Measurements from ENCODE around the gene CCR9.

The CCR9 gene

DNA sequence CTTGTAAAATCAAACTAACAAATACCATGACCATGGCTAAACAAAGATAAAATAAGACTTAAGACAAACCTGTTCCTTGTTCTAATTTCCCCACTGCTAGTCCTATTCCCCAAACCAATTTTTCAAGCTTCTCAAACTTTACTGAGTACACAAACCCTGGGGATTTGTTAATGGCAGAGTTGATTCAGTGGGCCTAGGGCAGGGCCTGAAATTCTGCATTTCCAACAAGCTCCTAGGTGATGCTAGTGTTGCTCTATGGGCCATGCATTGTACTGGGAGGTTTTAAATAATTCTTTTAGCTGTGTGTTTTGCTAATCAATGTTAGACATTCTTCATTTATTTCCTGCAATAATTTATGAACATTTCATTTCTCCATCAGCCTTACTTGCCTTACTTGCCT is 13.3 kb upstream of the CCR9 start:
- DNase-seq: no peak

DNA sequence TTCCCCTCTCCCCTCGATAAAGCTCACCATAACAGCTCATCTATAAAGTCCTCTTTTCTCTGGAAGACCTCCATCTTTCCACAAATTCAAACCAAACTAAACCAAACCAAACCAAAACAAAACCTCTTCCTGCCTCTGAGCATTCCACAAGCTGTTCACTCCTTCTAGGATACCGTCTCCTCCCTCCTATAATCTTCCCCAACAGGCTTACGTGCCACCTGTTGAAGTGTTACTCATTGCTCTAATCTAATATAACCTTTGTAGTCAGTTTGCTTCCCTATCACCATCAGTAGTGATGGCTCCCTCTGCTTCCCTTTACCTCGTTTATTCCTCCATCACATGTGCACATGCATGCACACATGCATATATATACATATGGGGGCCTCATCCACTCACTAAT is 12.7 kb upstream of the CCR9 start:
- DNase-seq: no peak

DNA sequence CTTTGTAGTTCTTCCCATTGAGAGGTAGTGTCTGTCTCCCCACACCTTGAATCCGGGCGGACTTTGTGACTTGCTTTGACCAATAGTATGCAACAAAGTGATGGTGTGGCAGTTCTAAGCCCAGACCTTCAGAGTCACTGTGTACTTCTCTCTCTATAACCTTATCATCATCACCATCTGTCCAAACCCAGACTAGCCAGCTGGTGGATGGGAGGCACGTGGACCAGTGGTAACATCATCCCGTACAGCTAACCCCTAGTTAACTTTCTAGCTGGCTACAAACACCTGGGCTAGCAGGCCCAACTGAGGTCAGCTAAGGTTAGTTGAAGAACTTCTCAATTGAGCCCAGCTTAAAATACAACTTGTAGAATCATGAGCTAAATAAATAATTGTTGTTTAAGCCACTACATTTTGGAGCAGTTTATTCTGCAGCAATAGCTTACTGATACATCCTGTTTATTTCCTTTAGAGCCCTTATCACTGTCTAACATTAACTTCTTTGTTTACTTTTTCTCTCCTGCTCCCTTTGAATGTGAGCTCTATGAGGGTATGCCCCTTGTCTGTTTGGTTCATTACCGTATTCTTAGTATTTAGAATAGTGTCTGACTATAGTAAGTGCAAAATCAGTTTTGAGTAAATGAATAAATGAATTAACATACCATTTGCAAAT is 11.5 kb upstream of the CCR9 start:
- DNase-seq: no peak

- DNase-seq: no peak
Measured at GRCh38 chr3:45878124-45878523, 8.2 kb upstream of the CCR9 start.

- DNase-seq: no peak
Measured at GRCh38 chr3:45880725-45881077, 5.6 kb upstream of the CCR9 start.

DNA sequence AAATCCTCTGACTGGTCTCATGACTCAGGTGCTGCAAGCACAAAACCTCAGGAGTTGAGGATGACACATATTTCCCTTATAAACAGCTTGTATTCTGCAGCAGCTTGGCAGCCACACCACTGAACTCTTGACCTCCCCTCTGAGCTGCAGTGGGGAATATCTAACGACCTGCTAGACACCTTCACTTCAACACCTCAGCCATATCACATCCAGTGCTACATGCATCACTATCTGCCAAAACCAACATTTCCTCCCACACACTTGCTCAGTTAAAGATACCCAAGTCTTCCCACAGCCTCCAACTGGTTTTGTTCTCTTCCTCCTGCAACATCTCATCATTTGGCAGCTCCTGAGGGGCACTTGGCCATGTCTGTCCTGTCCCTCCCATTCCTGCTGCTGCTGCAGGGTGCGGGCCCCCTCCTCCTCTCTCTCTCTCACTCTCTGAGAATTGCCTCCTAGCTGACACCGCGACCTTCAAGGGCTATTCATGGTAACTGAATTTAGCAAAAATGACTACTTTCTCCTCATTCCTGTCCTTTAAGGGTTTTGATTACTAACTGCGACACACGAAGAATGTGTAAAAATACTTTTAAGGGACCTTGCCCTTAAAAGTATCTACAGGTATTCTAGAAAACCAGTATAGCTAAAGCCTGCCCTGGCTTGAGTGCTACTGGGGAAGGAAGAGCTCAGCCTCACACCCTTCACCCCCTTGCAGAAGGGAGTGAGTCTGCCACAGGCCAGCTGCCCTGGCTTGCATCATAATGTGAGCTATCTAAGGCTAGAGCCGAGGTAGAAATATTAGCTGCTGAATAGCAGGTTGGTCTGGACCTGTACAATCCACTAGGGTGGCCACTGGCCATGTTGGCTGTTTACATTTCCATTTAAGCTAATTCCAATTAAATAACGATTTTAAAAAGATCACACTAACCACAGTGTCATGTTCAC is 5.0 kb upstream of the CCR9 start:
- no peak for DNase-seq

DNA sequence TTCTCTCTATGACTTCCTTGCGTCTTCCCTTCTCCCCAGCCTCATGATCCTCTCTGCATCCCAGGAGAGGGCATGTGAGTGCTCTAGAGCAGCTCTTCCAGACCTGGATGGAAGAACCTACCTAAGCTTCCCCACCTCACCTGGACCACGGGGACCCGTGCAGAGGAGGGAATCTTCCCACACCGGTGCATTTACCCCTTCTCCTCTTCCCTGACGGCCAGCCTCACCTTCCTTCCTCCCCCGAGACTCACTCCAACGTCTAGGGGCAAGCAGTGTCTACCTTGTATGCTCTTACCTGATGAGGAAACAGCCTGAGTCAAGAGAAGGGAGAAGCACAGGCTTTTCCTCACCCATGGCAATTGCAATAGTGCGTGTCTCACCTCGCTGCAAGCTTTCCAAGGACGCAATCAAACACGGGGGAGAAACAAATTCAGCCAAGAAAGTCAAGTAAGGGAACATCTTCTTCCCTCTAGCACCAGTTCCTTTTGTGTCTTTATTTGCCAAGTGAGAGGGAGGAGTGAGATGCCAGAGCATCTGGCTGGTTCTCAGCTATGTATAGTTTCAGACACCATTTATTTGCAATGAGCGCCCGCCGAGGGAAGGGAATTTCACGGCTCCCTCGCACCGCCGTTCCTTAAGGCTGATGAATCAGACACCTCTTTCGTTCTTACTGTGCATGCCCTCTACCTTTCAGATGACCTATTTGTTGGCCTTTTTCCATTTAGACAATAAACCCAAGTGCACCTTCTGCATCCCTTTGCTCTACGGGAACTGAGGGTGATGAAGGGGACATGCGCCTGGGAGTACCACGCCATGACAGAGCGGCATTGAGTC is 1.8 kb upstream of the CCR9 start:
- no peak for DNase-seq

DNA sequence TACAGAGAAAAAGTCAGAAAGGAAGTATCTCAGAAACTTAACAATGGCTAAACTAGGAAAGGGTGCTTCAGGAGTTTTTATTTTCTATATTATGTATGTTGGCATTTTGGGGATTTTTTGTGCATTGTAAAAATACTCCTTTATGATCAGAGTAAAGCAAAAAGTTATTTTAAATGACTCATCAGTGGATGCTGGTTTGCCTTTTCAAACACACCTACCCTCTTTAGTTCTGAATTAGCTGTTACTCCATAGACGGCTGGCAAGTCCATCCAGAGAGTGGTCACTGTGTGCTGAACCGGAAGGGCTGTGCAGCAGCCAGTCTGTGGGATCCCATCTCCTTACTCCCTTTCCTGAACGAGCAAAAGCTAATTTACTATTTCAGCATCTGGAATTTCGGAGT is 942 bp downstream of the CCR9 start:
- DNase-seq: no peak

GRCh38 chr3:45887759-45888511 is 1.6 kb downstream of the CCR9 start:
- no peak for DNase-seq

- no peak for DNase-seq
Measured at GRCh38 chr3:45889337-45889736, 3.0 kb downstream of the CCR9 start.

DNA sequence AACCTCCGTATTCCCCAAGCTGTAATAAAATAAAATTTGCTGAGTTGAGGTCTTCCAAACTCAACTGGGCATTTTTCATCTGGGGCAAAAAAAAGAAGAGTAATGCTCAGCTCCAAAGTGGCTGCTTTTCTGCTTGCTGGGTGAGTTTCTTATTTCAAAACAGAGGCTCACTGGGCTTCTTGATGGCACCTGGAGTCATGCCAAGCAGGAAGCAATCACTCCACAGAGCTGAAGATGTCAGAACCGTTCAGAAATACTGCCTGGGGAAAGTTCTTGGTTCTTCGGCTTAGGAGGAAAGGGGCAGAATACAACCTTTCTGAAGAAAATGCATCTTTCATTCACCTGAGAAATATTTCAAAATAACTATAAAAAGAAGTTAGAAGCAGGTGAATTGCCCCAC is 4.1 kb downstream of the CCR9 start:
- no peak for DNase-seq

DNA sequence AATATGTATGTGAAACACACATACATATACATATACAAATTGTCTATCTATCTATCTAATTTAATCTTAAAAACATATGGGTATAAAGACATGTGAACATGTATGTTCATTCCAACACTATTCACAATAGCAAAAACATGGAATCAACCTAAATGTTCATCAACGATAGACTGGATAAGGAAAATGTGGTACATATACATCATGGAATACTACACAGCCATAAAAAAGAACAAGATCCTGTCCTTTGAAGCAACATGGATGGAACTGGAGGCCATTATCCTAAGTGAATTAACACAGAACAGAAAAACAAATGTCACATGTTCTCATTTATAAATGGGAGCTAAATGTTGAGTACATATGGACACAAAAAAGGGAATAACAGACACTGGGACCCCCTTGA is 5.8 kb downstream of the CCR9 start:
- no peak for DNase-seq

GRCh38 chr3:45894015-45894414 is 7.7 kb downstream of the CCR9 start:
- no peak for DNase-seq

- DNase-seq: no peak
Measured at GRCh38 chr3:45895686-45896468, 9.5 kb downstream of the CCR9 start.

DNA sequence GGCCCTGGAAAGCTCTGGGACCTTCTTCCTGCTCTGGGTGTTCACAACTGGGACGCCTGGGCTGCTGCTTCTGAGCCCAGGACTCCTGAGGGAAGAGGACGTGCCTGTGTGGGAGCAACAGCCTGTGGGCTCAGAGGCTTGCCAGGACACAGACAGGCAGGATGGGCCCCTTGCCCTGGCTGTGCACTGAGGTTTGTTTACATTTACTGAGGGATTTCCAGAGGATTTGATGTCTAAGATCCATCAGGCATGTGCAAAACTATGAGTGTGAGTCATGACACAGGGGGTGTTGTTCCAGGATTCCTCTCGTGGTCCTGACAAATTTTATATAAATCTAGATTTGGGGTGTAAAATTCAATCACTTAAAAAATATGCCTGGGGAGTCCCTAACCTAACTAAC is 10.6 kb downstream of the CCR9 start:
- no peak for DNase-seq

DNA sequence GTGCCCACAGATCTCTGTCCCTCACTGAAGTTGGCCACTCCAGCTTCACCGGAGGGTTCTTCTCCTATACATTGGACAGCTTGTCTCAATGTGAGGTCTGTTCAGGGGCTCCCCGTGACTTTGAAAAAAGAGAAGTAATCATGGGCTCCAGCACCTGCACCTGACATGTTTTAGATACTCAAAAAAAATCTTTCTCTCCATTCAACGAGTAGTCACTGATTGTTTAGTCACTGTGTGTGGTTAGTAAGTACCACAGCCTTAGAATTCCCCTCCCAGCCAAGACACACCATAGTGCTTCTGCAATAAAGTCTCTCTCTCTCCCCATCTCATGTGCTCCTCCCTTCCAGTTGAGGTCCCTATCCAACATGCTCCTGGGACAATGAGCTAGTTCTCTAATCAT is 18.6 kb downstream of the CCR9 start:
- no peak for DNase-seq

DNA sequence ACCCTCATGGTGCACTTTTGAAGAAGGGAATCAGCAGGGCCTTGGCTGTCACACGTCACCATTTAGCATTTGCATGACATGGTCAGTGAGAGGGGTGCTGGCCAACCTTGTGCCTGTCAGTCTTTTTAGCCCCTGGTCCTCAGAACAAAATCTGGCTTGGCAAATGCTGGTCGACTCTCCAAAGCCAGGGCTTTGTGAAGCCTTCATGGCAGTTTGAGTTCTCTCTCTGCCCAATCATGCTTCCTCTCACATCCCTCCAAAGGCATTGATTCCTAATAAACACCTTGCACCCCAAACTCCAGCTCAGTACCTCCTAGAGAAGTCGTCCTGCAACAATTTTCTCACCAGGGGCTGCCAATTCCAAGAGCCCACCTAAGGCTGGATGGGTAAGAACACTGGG is 19.4 kb downstream of the CCR9 start:
- DNase-seq: no peak

DNA sequence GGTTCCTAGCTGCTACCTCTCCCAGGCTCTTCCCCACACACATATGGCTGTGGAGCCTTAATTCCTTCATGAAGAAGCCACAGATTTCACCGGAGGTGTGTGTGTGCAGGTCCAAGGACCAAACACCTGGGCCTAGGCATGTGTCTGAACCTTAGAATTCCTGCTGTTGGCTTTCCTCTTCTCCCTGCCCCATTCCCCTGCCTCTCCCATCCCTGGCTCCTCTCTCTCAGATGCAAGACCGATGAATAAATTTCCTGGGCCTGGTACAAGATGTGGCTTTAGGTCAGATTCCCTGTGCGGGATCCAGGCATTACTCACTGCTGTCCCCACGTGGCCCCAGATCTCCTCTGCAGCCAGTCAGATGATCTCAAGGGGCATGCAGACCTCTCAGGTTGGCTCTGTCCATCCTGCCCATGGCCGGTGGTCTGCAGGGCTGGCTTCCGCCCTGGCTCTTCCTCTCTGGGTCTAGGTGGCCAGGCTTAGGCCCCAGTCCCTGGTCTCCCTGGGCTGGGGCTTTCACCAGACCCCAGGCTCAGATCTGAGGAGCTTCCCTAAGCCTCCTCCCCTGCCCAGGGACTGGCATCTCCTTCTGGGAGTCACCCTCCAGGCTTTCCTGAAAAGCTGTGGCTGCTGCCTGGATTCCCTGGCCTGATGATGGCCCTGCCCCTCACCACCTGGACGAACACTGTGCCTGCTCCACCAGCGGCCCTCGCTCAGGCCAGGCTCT is 20.5 kb downstream of the CCR9 start:
- DNase-seq: no peak

DNA sequence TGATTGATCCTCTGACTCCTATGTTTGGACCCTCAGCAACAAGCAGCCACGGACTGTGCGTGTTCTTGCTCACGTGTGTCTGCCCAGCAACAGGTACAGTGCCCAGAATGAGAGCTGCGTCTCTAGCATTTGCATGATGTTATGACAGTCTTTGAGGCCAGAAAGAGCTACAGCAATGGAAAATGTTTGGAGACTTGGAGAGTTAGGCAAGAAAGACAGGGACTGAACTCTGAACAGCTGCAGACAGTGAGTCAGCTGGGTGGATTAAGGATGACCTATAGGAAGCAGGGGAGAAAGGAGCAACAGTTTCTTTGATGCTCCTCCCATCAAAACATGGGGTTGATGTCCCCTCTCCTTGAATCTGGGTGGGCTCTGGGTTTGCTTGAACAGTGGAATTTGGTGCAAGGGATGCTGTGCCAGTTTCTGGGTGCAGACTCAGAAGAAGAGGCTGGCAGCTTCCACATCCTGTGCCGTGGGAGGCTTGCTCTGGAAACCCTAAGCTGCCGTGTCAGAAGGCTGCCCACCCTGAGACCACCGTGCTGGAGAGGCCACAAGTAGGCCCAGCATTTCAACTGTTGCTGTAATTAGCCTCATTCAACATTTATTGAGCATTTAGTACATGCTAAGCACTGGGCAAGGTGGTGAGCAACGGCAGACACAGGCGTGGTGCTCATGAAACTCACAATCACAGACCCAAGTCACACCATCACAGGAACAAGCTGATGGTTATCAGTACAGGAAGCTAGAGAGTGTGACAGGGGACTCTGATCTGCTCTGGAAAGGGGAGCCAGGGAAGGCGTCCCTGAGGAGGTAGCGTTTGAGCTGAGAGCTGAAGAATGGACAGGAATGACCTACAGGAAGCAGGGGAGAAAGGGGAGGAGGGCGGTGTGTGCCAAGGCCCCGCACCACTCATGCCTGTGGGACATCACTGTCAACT is 21.7 kb downstream of the CCR9 start:
- DNase-seq: no peak

DNA sequence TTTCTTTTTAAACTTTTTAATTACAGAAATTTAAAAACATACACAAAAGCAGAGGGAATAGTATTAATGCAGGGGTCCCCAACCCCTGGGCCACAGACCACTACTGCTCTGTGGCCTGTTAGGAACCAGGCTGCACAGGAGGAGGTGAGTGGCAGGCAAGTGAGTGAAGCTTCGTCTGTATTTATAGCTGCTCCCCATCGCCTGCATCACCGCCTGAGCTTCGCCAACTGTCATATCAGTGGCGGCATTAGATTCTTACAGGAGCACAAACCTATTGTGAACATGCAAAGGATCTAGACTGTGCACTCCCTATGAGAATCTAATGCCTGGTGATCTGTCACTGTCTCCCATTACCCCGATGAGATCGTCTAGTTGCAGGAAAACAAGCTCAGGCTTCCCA is 22.4 kb downstream of the CCR9 start:
- no peak for DNase-seq
